NOMO-1 (cell line): Measurements from ENCODE around the gene PPP1CC.

ENCODE experiments used
- DNase-seq, 2 experiments: peaks; one replicate each; lab custom pipeline; 2025; ENCODE audit not compliant: unreplicated experiment in 2 of 2; lab: John Stamatoyannopoulos, UW

PPP1CC gene

GRCh38 chr12:110689281-110690126, 53.2 kb downstream of the PPP1CC start:
- peak; percentile 46 to 66 for DNase-seq

- DNase-seq, result no peak
These were observed 54.0 kb downstream of the PPP1CC start, which contains the start of gene HVCN1 for GRCh38 chr12:110688446-110689280. TSS of gene HVCN1 (minus strand) at chr12:110689115. CDS start at chr12:110683245, 5,870 bp downstream.

- no peak for DNase-seq
These were observed 55.1 kb downstream of the PPP1CC start for GRCh38 chr12:110687396-110688169.

GRCh38 chr12:110686294-110686903, 56.3 kb downstream of the PPP1CC start:
- no peak for DNase-seq

GRCh38 chr12:110684312-110684836, 58.3 kb downstream of the PPP1CC start:
- DNase-seq, result no peak

- DNase-seq, result no peak
These were observed 58.8 kb downstream of the PPP1CC start for GRCh38 chr12:110683888-110684287.

- DNase-seq, result no peak
These were observed 62.7 kb downstream of the PPP1CC start for GRCh38 chr12:110680032-110680431.

- DNase-seq, result no peak
These were observed 63.5 kb downstream of the PPP1CC start for GRCh38 chr12:110679201-110679600.

- DNase-seq, result no peak
These were observed 64.7 kb downstream of the PPP1CC start for GRCh38 chr12:110677982-110678381.

- DNase-seq, result peak; percentile 69 to 84
These were observed 65.3 kb downstream of the PPP1CC start for GRCh38 chr12:110677206-110677911.

- DNase-seq, result no peak
These were observed 66.5 kb downstream of the PPP1CC start for GRCh38 chr12:110676171-110676570.

GRCh38 chr12:110670161-110670701, 72.5 kb downstream of the PPP1CC start:
- no peak for DNase-seq
